Spleen (tissue), 7 donors: ENCODE results near the gene CRB2.

Experiments used
- POLR2A ChIP-seq, 3 donors: fragments of 450-650 bp; IDR thresholded peaks; one replicate each; pipeline ENCODE4 v1.5.1; 2017; ENCODE audit warnings: antibody characterized with exemption in 3 of 3, mild to moderate bottlenecking in 1 of 3
- POLR2AphosphoS5 ChIP-seq, 3 donors: sonication (generic); formaldehyde crosslinking; IDR thresholded peaks; one replicate each; pipeline ENCODE4 v1.5.1; 2017; ENCODE audit warnings: antibody characterized with exemption in 3 of 3
- TF ChIP-seq, protein P1 (sequence below), 11 experiments: fragments of 200-600 bp in 7 of 11; fragments of 450-650 bp in 4 of 11; sonication (generic) in 4 of 11; IDR thresholded peaks in 8 of 11; conservative IDR thresholded peaks in 3 of 11; 1 replicate in 7 of 11; 2 replicates in 4 of 11; pipeline versions ENCODE4 v1.4.0 to v1.8.0; 2016 to 2021; ENCODE audit warnings: antibody characterized with exemption in 11 of 11, inconsistent platforms in 4 of 11, mild to moderate bottlenecking in 1 of 11
- donor health status: DM: no; HTN: no; CAD: no; lungs with moderate emphysema.
- donor health status: DM: no; HTN: no; CAD: no.
- donor health status: DM: no; HTN: no; CAD: no.

DNA sequence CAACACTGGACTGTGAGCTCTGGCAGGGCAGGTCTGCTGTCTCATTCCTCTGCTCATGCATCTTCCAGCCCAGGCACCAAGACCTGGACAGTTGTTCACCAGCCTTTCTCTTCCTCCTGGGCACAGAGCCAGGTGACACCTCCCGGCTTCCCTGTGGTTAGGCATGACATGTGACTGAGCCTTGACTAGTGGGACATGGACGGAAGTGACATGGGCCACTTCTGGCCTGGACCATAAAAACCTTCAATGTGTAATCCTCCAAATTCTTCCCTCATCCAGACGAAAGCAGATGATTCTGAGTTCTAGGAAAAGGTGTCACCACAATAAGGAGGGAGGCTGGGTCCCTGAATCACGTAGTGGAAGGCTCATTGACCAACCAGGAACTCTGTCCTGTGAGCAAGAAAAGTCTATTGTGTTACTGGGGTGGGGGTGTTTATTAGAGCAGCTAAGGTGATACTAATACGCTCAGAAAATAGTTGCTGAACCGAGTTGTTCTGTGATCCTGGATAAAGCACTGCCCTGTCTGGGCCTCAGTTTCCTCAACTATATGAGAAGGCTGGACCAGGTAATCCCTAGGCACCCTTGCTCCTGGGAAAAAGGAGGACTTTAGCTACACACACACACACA, 26.6 kb upstream of the CRB2 start:
- TF ChIP-seq, protein P1, sequence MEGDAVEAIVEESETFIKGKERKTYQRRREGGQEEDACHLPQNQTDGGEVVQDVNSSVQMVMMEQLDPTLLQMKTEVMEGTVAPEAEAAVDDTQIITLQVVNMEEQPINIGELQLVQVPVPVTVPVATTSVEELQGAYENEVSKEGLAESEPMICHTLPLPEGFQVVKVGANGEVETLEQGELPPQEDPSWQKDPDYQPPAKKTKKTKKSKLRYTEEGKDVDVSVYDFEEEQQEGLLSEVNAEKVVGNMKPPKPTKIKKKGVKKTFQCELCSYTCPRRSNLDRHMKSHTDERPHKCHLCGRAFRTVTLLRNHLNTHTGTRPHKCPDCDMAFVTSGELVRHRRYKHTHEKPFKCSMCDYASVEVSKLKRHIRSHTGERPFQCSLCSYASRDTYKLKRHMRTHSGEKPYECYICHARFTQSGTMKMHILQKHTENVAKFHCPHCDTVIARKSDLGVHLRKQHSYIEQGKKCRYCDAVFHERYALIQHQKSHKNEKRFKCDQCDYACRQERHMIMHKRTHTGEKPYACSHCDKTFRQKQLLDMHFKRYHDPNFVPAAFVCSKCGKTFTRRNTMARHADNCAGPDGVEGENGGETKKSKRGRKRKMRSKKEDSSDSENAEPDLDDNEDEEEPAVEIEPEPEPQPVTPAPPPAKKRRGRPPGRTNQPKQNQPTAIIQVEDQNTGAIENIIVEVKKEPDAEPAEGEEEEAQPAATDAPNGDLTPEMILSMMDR (IDR thresholded peaks at IDR 0.05 in 8 of 11, conservative IDR thresholded peaks at IDR 0.05 in 3 of 11): no peak
- no peak for TF ChIP-seq POLR2A (IDR thresholded peaks at IDR 0.05)
- no peak for TF ChIP-seq POLR2AphosphoS5 (IDR thresholded peaks at IDR 0.05)
